GM19397 (cell line): Measurements from ENCODE around the gene EIF2D.
A peak's percentile ranks its signal among the peaks of the same experiment; 100 is the strongest.
"Not testable (repeated sequence)": the region's sequence is repeated elsewhere in the genome, so short reads cannot be mapped to it uniquely, and the experiment has no call there.

Experiments
- ATAC-seq: cut with Tn5 transposase; IDR thresholded peaks from one replicate; pipeline ENCODE4 v1.9.1; 2021; ENCODE audit warnings: mild to moderate bottlenecking, moderate library complexity; ENCODE audit not compliant: unreplicated experiment

EIF2D gene

DNA sequence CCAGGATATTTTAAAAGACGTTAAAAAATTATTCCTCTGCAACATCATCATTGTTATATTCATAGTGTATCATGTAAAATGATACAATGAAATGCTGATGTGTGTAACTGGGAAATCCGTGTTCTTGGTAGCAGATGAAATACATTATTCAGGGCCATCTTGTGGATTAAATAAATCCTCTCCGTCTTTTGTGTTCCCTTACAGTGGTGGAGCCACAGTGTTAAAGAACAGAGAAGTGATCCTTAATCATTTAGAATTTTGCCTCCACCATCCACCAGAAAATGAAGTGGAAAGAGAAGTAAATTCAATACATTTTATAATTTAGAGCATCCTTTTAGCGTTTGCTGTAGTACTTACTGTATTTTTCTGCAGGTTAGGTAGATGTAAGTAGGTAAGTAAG is 24.4 kb upstream of the EIF2D start:
- ATAC-seq = no peak

DNA sequence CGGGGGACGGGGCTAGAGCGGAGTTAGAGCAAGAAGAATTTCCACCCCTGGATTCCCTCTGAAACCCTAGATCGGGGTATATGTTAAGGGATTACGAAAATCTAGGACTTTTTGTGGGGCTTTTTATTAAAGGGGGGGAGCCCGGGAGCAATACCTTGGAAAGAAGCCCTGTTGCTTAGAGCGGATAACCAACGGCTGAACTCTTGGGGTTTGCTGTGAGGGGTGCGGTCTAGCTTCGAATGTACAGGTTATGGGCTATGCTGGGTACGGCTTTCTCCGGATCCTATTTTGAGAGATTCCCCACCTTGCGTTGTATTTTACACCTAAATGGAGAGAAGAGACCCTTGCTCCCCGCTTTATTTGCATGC is 23.7 kb upstream of the EIF2D start:
- no peak for ATAC-seq

- ATAC-seq = peak; percentile 91
Measured at GRCh38 chr1:206635080-206635977, 23.1 kb upstream of the EIF2D start, which contains the start of gene DYRK3. DYRK3 (plus strand) TSS chr1:206635536; CDS start chr1:206635704, 168 bp downstream.

DNA sequence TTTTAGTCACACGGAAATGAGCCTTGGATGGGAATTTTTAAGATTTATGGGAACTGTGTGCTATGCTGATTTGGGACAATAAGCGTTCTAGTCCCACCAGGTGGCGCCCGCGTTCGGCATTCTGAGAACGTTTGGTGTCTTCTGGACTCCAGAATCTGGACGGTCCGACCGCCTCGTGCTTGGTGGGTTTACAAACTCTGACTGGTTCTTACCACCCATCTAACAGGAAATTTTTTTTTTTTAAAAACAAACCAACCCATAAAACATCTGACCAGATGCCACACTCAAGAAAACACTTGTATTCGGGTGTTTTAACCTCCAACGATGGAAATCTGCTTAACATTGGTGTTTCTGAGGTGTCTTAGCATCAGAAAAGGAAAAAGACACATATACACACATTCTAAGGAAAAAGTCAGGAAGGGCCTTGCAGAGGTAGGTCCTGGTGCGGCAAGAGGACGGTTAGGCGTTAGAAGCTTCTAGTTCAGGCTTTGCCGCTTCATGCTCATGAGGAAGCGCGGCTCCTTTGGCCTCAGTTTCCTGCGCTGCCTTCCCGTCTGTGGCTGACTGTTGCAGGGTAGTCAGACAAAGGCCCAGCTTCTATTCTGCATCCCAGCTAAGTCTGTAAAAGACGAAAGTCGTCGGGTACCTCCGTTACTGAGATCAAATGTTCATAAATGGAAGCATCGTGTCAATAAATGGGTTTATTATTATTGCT is 22.3 kb upstream of the EIF2D start:
- no peak for ATAC-seq

GRCh38 chr1:206633708-206634121 is 21.4 kb upstream of the EIF2D start:
- ATAC-seq = no peak

DNA sequence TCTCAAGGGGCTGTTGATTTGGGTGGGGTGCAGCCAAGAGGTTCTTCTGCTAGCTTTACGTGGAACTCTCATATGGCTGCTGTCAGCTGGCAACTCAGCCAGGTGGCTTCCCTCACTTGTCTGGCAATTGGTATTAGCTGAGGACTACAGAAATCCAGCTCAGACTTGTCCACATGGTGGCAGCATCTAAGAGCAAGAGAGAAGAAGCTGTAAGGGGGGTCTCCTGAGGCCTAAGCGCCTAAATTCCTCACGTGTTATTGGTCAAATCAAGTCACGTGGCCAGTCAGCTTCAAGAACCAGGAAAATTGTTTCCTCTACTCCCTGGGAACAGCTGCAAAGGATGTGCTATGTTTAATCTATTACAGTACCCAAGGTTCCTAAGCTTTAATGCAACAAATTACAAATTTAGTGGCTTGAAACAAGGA is 18.8 kb upstream of the EIF2D start:
- no peak for ATAC-seq

DNA sequence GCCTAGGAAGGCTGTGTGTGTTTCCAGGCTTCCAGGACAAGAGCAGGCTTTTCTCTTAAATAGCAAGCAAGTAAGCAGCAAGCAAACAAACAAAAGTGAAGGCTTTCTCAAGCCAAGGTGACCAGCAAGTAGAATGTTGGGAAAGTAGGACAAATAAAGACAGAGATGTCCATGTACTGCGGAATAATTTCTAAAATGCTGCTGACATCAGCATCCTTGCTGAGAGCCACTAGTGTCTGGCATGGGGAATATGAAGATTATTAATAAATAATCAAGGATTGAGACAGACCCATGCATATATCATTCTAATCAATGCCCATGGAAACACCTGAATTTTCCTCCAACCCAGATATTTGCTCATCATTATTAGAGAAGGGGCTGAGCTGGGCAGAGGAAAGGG is 16.7 kb upstream of the EIF2D start:
- no peak for ATAC-seq

GRCh38 chr1:206626396-206626795 is 14.1 kb upstream of the EIF2D start:
- ATAC-seq = not testable (repeated sequence)

DNA sequence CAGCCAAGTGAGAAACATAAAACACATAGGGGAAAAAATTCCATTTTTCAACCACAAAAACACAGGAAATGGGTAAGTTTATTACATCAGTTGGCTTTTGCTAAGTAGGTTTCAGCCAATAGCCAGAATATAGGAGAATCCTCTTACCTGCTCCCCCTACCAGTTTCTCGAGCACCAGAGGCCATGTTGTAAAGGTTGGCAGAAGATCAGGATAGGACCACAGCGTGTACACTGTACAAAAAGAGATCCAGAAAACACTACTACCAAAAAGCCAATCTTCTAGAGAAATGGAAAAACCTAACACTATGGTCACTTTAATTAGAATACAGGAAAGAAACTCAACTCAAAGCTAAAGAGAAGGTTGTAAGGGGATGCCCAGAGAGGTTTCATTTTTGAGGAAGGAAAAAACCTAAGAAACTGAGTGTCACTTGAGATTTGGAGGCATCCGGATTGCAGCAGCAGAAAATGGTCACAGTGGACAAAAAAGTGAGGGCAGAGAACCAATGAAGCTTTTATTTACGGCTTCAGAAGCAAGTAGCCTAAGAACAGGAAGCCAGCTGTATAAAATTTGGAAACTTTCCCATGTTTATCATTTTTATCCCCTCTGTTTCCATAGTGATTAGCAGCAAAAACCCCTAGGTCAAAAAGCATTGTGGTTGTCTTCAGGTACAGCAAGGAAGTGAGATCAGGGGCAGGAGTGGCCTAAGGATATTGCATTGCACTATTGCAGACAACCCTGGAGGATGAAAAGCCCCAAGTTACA is 2.9 kb downstream of the EIF2D start:
- ATAC-seq = no peak

GRCh38 chr1:206608108-206608698 is 4.1 kb downstream of the EIF2D start:
- ATAC-seq = no peak

DNA sequence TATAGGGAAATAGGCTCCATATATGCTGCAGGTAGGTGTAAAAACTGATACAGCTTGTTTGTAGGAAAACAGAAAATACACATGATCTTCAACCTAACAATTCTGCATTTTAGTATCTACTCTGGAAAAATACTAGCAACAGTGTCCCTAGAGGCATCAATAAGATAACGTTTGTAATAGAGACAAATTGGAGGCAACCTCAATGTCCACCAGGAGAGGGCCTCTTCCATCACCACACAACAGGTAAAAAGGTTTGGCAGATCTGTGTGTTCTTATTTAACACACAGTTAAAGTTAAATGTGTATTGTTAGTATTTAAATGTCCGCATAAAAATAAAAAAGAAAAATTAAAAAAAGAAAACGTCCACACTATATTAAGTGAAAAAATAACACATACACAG is 5.4 kb downstream of the EIF2D start:
- no peak for ATAC-seq

DNA sequence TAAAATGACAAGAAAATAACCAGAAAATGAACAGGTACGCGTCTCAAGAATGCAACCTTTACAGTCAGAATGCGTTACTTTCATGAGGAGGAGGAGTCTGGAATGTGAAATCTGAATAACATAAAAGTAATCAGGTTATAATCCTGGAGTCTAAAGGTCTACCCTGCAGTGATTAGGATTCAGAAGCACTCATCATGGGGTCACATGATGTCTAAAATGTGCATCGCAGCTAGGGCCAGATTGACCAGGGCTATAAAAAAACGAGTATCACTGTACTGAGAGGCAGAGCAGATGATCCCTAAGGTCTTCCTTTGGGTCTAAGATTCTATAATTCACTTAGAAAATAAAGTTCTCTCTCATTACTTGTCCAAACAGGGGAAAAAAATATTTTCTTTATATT is 7.4 kb downstream of the EIF2D start:
- no peak for ATAC-seq

DNA sequence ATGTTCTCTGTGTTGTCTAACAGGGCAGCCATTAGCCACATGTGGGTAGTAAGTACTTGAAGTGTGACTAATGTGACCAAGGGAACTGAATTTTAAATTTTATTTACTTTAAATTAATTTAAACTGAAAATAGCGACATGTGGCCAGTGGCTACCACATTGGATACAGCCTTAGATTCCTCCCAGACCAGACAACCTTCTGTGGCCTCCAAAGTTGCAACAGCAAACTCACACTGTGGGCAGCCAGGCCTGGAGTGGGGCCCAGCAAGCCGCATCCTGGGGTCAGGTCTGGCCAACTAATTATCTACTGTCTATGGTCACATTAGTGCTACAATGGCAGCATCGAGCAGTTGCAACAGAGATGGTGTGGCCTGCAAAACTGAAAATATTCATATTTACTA is 11.7 kb downstream of the EIF2D start:
- ATAC-seq = no peak

GRCh38 chr1:206596319-206596666 is 16.0 kb downstream of the EIF2D start:
- ATAC-seq = no peak

- ATAC-seq = no peak
Measured at GRCh38 chr1:206595581-206596318, 16.5 kb downstream of the EIF2D start.

DNA sequence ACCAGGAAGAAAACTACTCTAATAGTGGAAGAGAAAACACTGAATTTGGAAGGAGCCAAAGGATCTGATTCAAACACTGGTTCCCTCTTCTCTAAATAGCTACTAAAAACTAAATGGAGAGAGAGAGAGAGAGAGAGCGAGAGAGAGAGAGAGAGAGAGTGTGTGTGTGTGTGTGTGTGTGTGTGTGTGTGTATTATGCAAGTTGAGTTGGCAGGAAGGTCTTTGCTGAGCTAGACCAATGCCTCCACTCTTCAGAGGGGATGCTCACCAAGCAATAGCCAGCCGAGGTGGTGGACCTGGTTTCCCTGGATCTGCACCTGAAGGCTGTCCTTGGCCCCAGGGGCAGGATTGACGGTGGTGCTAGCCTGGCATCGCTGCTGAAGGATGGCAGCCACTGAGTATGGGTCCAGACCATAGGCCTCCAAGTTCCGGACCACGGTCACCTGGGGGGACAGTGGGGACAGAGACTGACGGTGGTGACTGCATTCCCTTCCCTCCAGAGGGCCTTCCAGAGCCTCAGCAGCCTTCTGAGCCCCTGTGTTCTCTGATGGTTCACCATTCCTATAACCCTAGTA is 18.8 kb downstream of the EIF2D start:
- ATAC-seq = no peak

DNA sequence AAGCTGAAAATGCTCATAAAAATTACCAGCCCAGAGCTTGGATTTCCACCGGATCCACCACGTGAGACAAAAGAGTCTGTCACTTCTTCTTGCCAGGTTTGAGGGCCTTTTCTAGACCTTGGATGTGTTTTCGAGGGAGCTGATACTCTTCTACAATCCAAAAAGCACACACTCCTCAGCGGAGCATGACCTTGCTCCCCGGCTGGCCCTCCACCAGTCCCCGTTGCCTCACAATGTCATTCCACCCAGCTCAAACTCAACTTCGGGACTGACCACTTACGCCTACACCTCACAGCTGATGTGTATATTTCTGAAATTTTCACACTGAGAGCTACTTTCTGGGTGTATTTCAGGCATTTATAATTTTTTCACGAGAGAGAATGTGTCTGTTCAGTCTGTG is 20.6 kb downstream of the EIF2D start:
- no peak for ATAC-seq

- no peak for ATAC-seq
Measured at GRCh38 chr1:206591226-206591625, 21.0 kb downstream of the EIF2D start.

GRCh38 chr1:206590025-206590758 is 22.1 kb downstream of the EIF2D start:
- ATAC-seq = no peak
